ENCODE data around the gene SRRM4.
"Not testable (repeated sequence)": the region's sequence is repeated elsewhere in the genome, so short reads cannot be mapped to it uniquely, and the experiment has no call there.

The SRRM4 gene

DNA sequence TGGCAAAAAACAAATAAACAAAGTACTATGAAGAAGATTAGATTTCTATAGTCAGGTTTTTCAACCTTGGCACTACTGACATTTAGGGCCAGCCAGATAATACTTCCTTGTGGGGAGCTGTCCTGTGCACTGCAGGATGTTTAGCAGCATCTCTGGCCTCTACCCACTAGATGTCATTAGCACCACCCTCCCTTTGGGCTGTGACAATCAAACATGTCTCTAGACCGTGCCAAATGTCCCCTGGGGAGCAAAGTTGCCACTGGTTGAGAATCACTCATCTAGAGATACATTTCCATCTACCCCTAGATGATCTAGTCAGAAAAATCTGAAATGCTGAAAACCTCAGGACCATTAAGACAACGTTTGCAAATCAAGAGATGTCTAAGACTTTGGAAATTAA lies 29.9 kb downstream of the SRRM4 start:
- DNase-seq, result no peak

DNA sequence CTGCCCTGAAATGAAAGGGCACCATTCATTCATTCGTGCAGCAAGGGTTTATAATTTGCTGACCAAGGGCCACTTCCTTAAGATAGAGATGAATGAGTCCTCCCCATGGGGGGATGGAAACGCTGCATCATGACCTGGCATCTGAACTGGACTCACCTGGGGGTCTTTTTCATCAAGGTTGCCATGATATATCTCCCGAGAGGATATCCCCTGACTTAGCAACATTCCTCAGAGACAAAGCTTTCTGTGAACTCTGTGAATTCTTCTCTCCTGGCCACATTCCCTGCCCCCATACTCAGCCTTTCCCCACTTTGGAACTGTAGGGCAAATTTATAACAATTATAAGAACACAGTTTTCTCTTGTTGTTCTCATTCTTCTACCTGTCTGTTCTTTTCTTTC lies 30.8 kb downstream of the SRRM4 start:
- DNase-seq, result no peak

DNA sequence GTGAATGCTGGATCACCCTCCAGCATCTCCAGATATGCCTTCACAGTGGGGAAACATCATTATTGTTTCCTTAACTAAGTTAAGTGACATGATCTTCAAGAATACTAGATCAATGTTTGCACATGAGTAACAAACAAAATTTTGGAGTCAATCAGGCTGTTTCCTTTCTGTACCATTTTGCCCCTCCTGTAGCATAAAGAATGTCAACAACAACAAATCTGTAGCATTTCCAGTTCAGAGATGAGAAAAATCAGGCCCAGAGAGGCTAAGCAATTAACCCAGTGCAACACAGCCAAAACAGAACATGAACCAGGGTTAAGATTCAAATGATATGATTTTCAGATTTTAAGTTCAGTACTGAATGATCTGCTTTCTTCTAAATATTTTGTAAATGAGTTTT lies 31.7 kb downstream of the SRRM4 start:
- DNase-seq, result no peak

DNA sequence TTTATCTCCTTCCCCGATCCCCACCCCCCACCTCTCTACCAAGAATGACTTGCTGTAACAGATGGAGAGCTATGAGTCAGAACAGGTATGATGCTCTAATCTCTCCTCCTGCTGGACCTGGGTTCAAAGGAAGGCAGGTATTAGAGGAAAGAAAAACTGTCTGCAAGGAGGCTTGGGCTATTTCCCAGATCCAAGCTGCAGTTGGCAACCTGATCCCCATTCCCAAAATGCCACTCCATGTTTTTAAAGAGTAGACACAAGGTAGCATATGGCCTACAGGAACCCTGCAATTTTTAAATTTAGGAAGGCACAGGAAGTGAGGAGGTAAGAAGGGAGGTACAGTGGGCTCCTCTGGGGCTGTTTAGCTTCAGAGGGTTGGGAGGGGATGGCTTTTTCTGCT lies 33.0 kb downstream of the SRRM4 start:
- no peak for DNase-seq

DNA sequence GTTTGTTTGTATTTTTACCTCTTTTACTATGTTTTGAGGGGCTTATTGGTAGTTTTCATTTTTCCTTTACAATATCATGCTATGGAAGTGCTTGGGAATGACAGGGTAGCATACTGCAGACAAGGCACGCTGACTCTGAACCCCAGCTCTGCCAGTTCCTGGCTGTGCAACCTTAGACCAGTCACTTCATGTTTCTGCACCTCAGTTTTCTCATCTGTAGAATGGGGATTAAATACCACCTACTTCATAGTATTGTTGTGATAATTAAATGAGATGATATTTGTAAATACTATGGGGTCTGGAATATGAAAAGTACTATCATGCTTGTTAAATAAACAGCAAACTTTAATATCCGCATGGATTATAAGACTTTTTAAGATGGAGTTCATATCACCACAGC lies 35.4 kb downstream of the SRRM4 start:
- no peak for DNase-seq

DNA sequence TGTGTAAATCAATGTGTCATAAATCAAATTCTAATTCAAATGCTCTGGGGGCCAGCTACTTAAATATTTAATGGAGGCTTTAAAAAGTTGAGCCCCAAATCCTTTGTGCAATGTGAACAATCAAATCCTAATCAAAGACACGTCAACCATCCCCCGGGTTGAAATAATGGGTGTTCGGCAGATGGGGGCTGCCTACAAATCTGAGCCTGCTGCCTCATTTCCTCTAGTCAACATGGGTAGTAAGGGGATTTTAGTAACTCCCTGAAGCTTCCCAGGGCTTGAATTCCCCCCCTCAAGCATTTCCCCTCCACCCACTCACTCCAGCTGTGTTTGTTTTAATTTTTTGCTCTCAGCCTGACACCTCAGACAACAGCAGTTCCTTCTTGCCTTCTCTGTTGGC lies 37.8 kb downstream of the SRRM4 start:
- no peak for DNase-seq

DNA sequence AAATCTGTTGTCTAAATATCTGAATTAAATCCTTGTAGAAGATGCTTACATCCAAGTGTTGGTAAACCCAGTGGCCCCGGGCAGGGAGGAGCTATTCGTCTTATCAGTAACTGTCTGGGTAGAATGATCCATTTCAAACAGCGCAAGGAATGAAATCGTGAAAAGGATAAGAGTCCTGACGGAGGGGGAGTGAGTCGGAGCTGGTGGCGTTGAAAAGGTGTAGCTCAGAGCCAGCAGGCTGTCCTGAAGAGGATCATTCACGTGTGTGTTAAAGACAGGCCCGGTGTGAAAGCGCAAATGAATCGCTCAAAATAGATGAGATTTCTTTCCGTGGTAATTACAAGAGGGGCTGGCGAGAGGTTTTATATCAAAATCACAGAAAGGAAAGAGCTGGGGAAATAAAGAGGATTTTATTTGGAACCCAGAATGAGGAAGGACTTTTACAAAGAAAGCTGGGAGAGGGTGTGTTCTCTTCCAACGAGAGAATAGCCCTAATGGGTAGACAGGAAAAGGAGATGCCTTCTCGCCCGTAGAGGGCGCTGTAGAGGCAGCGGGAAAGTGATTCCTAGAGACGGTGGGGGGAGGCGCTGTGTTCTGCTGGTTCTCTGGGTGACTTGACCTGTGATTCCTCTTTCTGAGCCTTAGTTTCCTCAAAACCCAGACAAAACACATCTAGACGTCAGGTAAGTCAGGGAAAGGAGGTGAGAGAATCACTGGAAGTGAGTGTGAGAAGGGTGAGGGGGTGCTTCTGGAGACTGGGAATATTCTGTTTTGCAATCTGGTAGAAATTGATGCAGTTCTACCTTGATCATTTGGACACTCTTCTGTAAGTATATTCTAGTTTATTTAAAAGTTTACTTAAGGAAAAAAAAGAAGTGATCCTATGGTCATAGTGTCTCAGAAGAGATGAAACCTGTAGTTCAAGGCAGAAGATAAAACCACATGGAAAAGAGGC lies 39.3 kb downstream of the SRRM4 start:
- DNase-seq, result no peak

DNA sequence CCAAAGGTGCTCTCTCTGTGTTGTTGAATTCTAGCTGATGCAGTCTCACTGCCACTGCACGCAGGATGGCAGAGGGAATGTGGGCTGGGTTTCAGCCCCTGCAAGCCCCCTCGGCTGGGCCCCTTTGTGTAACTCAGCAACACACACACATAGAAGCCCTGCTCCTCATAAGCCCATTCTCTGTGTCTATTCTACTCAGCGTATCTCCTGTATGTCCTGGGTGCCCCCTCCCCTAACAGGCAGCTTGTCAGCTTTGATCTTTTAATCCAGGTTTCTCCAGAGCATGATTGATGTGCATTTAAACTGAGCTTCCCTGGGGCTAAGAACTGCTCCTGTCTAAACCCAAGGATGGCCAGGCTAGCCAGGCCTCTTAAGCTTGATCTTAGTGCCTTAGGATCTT lies 43.0 kb downstream of the SRRM4 start:
- no peak for DNase-seq

DNA sequence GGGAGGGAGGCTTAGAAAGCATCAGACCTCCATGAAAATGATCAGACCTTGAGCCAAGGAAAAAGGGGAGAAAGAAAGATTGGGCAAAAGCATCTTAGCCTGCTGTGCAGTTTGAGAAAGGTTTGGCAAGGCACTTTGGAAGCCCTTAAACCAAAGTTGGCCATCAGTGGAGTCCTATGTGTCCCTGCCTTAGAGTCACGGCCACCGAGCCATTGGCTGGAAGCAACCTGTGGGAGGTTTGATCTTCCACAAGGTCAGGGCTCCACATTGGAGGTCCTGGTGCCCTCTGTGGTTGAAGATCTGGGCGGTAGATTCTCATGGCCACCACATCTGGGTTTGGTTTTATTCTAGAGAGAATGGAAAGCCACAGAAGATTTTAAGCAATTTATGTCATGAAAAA lies 44.4 kb downstream of the SRRM4 start:
- DNase-seq, result no peak

DNA sequence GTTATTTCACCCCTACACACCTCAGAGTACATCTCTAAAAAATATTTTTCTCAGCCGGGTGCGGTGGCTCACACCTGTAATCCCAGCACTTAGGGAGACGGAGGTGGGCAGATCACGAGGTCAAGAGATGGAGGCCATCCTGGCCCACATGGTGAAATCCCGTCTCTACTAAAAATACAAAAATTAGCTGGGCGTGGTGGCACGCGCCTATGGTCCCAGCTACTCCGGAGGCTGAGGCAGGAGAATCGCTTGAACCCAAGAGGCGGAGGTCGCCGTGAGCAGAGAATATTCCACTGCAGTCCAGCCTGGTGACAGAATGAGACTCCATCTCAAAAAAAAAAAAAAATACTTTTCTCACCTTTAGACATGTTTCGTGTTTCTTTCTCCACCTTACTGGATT lies 52.0 kb downstream of the SRRM4 start:
- not testable (repeated sequence) for DNase-seq

DNA sequence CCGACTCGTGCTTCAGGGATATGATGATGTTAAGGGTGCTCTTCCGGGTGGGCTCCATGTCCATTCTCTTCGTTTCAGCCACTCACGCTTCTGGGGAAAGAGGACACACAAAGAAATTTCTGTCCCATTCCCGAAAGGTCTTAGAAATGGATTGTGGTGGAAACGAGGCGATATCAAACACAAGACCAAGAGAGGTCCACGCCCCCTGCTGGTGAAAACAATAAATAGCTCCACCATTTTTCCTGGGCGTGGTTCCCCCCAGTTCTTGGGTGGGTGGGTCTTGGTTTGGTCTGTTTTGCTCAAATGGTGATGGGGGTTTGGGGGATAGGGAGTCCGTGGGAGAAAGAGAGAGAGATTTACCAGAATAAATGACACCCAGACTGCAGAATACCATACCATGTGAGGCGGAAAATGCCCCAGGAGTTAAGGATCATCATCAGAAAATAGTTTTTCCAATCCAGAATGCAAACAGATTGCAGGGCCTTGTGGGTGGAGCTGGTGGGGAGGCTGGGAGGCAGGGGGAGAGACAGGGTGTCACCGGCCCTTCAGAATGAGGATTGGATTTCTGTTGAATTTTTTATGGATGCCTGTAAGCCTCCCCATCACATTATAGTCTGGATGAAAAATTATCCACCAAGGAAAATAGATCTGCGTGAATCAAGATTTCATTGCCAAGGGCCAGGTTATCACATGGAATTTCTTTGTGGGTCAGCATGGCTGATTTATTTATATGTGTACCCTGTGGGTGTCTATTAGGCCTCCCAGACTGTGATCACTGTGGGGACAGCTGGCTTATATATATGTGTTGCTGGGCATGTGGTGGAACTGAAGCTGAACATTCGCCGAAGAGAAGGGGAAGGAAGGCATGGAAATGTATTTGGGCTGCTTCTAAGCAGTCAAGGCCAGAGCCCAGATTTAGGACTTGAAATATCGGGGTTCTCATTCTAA lies 55.8 kb downstream of the SRRM4 start:
- DNase-seq, result no peak

DNA sequence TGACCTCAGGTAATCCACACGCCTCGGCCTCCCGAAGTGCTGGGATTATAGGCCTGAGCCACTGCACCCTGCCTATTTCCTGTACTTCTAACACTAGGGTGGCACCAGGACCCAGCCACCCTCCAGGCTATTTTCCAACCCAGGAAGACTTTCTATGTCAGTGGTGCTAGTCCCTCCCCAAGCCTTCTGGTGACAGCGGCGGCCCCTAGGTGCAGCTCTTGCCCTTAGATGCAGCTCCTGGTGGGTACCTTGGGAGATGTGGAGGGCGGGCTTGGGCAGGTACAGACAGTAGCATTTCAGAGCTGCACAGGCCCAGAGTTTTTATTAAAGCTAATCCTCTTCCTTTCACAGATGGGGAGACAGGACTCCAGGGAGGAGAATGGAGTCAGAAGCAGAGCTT lies 62.8 kb downstream of the SRRM4 start:
- DNase-seq, result no peak

DNA sequence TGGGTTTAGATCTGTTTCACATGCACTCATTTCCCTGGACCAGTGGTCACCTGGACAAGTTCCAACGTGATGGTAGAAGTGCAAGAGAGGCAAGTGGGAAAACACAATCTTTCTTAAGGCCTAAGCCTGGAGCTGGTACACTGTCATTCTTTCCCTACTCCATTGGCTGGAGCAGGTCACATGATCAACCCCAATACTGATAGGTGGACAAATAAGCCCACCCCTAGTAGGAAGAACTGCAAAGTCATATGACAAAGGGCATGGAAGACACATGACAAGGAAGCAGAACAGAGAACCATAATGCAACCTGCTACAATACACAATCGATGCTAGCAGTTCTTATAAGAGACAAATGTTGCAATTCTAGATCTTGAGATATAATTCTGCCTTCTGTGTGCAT lies 66.3 kb downstream of the SRRM4 start:
- DNase-seq, result no peak

DNA sequence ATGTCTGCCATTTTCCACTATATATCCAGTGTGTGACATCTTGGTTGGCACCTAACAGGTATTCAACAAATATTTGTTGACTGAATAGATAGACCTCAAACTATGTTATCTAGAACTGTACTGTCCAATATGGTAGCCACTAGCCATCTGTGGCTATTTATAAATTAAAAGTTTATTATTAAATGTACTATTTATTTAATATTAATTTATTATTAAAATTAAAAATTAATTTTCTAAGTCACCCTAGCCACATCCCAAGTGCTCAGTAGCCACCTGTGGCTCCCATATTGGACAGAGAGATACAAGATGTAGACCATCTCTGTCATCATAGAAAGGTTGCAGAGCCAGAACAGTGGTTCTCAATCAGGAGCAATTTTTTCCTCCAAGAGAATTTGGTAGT lies 69.3 kb downstream of the SRRM4 start:
- no peak for DNase-seq

DNA sequence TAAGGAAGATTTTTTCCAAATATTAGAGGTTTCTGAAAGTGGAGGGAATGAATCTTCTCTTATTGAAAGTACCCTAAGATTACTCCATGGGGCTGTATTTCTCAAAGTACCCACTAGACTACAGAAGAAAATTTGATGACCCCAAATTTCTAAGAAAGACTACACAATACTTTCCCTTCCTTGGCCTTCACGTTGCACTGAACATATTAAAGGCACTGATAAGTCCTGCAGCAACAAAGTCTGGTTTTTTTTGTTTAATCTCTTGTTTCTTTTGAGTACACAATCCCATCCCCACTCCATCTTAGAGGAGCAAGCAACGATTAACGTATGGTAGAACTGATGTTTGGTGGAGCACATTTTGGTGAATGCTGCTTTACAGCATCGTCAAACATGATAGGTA lies 70.1 kb downstream of the SRRM4 start:
- DNase-seq, result no peak

DNA sequence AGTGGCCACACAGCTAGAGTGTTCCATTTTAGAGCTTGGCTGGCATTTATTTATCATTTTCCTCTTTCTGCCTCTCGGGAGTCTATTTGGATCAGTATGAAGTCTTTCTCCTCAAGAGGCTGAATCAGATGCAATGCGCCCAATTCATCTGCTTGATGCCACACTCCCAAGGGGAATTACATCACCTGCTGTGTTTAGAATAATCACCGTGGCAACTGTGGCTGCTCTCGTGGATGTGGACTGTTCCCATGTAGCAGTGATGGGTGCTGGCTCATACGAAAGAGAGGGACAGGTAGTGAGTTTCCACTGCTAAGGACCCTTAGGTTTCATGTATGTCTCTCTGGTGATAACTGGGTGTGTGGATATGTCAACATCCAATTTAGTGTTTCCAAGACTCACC lies 70.7 kb downstream of the SRRM4 start:
- DNase-seq, result no peak

DNA sequence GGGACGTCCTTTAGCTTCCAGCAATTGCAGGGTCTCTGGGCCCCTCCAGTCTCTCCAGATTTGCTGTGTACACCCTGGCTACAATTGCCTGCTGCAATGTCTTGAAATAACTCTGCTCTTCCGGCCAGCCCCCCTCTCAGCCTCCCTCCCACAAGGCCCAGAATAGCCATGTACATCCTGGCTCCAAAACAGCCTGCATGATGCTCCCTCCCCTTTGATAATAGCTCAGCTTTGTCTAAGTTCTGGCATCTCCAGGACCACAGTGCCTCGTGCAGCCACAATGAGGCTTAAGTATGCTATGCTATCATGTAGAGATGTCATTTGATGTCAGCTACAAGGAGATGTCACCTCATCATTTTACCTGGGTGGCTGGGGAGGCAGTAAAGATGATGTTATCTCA lies 74.6 kb downstream of the SRRM4 start:
- no peak for DNase-seq

DNA sequence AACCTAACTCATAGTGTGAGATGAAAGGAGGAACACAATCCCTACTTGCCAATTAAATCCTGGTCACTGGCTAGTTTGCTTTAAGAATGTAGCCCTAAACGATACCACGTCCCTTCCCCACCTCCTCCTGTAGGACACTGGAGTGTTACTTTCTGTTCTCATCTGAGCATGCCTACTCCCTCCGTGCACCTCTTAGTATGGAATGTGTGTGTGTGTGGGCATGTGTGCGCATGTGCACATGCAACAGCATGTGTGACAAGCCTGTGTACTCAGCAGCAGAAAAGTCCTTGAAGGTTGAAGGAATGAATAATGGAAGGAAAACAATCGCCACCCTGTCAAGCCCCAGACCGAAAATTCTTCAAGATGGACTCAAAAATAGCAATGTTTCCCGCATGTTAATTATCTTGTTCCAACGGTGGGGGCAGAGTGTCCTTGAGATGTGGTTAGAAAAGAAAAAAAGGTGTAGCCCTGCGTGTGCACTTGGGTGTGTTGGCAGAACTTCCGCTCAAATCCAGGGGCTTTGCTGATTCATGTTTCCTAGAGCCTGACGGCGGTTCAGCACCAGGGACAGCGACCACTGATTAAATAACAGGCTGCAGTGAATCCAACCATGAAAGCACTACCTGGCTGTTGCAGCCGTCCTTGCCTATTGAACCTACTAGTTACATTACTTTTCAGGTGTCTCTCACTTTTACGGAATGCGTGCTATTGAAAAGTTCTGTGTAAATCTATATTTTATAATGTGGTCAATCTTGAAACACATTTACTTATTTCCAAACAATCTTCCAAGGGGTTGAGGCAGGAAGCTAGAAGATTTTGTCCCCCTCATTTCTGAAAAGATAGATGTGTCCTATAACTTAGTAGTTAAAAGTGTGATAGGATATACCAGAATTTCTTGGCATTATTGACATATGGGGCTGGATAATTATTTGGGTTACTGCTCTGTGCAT lies 79.8 kb downstream of the SRRM4 start:
- DNase-seq, result peak; percentile 70

DNA sequence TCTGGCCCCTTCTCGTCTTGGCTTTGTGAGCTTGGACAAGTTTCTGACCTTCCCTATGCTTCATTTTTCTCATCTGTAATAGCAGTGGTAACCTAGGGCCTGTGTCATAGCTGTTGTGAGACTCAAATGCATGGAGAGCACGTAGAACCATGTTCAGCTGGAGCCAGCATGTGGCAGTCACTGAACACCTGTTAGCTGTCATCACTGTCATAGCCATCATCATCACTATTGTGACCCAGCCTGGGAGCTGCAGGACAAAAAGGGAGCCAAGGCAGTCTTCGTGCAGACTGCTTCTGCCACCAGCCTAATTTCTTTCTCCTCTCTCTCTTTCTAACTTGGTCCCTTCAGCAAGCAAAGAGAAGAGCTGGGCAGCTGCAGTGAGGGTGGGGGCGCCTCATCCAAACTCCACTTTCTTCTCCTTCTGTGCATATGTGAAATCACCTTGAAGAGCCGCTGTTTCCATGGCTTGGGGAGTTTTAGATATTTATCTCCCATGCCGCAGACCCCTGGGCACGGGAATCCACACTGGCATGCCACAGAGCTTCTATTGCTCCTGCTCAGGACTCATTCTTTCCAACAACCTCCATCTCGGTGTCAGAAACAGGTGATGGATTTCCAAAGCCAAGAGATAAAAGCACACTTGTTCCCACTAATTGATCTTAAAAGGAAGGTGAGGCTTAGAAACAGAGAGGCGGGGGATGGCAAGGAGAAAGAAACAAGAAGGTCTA lies 87.0 kb downstream of the SRRM4 start:
- no peak for DNase-seq

DNA sequence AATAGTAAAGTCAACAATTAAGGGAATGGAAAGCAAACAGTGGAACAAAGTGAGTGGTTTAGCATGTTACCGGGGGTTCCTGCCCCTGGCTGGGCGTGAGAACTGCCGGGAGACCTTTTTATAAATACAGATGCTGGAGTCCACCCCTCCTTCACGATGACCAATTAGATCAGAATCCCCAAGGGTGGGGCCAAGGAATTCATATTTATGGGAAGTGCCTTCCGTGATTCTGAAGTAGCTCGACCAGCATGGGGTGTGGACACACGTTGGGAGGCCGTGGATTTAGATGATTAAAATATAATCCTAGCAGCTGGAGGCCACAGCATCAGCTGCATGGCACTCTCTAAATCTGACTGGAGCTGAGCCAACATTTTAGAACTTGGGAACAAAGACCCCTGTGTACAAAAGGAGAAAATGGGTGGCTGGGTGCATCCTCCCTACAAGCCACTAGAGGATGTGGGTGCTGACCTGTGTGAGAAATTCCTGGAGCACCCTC lies 87.9 kb downstream of the SRRM4 start:
- no peak for DNase-seq

DNA sequence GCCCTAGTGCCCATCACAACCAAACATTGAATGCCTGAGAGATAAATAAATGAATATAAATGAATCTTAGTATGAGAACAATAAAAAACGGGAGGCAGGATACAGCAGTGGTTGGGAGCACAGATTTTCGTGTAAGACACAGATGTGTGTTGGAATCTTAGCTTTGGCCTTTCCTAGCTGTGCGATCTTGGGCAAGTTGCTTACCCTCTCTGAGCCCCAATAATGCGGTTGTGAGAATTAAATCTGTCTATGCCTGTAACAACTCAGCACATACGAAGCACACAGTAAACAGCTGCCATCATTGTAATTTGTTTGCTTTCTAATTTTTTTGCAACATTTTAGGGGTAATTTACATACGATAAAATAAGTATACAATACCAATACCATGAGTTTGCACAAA lies 89.8 kb downstream of the SRRM4 start:
- no peak for DNase-seq

All from kidney glomerular epithelial cell (primary cell).